ENCODE results near the gene DLG2.

DNA sequence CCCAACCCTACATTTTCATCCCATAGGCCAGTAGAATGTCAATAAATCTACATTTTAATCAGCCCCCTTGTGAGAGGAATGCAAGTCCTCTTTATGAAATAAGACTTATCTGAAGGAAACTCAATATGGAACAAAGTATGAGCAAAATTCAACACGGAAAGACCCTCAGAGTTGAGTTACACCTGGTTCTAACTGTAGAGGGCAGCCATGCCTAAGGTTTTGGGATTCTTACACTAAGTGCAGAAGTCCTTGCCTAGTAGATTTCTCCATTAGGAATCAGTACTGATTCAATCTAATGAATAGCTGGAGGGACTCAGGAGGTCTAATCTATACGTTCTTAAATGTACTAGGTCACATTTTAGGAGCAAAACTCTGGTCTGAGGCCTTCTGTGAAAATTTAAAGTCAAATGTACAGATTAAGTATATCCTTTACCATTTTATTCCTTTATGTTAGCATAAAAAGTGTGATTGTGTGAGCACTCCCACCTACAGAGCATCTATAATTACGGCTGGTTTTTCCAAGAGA is 904.5 kb downstream of the DLG2 start:
- TF ChIP-seq, protein P1, sequence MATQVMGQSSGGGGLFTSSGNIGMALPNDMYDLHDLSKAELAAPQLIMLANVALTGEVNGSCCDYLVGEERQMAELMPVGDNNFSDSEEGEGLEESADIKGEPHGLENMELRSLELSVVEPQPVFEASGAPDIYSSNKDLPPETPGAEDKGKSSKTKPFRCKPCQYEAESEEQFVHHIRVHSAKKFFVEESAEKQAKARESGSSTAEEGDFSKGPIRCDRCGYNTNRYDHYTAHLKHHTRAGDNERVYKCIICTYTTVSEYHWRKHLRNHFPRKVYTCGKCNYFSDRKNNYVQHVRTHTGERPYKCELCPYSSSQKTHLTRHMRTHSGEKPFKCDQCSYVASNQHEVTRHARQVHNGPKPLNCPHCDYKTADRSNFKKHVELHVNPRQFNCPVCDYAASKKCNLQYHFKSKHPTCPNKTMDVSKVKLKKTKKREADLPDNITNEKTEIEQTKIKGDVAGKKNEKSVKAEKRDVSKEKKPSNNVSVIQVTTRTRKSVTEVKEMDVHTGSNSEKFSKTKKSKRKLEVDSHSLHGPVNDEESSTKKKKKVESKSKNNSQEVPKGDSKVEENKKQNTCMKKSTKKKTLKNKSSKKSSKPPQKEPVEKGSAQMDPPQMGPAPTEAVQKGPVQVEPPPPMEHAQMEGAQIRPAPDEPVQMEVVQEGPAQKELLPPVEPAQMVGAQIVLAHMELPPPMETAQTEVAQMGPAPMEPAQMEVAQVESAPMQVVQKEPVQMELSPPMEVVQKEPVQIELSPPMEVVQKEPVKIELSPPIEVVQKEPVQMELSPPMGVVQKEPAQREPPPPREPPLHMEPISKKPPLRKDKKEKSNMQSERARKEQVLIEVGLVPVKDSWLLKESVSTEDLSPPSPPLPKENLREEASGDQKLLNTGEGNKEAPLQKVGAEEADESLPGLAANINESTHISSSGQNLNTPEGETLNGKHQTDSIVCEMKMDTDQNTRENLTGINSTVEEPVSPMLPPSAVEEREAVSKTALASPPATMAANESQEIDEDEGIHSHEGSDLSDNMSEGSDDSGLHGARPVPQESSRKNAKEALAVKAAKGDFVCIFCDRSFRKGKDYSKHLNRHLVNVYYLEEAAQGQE (IDR thresholded peaks at IDR 0.05; ENCODE audit: insufficient read depth in 1 of 2, low read depth in 2 of 2, low read length in 2 of 2) = no peak
- TF ChIP-seq TAF1 (IDR thresholded peaks at IDR 0.05; ENCODE audit: borderline replicate concordance, insufficient read depth, low read length) (no peak), POLR2AphosphoS5 (IDR thresholded peaks at IDR 0.05; ENCODE audit: low read depth, low read length) (no peak)
